Umbilical cord (tissue), 2 donors: ENCODE results near the gene PCAT7. TPM values are rescaled to one million over a fixed set of nuclear protein-coding genes. Genes with fewer than 3 reads are reported as not detected.
A peak's percentile ranks its signal among the peaks of the same experiment; 100 is the strongest.
"Not testable (repeated sequence)": the region's sequence is repeated elsewhere in the genome, so short reads cannot be mapped to it uniquely, and the experiment has no call there.

ENCODE experiments used
- DNase-seq: peaks from one replicate; pipeline ENCODE4 v3.0.0-alpha.2; 2015; ENCODE audit warnings: low spot score
- total RNA-seq: library from RNA; depleted of rRNA; stranded (reverse); fragments of >200 nt; gene quantifications from one replicate; pipeline ENCODE4 v1.2.3, GENCODE V29; 2014; ENCODE audit warnings: low replicate concordance; ENCODE audit not compliant: insufficient read depth

The PCAT7 gene
- total RNA-seq, 1 donor from 2014 or later, result 2.6 TPM

DNA sequence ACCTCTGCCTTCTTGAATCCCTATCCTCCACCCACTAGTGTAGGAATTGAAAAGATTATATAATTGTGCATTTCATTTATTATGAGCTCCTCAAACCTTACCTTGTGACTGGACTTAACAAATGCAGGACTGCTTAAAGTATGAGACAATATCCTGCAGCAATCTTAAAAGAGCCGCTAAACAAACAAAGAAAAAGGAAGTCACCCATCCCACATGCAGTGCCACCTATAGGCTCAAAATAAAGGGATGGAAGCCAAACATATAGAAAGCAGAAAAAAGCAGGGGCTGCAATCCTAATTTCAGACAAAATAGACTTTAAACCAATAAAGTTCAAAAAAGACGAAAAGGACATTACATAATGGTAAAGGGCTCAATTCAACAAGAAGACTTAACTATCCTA is 8.7 kb downstream of the PCAT7 start:
- no peak for DNase-seq

DNA sequence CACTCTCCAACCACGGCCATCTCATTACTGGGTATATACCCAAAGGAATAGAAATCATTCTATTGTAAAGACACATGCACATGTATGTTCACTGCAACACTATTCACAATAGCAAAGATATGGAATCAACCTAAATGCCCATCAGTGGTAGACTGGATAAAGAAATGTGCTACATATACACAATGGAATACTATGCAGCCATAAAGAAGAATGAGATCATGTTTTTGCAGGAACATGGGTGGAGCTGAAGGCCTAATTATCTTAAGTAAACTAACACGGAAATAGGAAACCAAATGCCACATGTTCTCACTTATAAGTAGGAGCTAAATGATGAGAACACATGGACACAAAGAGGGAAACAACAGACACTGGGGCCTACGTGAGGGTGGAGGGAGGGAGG is 9.4 kb downstream of the PCAT7 start:
- not testable (repeated sequence) for DNase-seq

DNA sequence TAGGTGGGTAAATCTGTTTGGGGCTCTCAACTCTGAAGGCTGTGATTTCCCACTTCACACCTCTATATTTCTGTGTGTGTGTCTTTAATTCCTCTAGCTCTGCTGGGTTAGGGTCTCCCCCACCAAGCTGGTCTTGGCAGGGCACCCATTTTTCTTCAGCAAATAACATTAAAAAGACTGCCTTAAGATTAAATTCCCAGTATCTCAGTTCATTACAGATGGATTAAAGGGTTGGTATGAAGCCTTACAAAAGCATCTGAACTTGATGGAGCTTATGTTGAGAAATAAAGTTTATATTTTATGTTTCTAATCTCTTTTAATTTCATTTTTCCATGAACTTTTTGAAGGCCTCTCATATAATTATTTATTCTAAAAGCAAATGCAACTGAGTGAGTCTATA is 11.7 kb downstream of the PCAT7 start:
- no peak for DNase-seq

DNA sequence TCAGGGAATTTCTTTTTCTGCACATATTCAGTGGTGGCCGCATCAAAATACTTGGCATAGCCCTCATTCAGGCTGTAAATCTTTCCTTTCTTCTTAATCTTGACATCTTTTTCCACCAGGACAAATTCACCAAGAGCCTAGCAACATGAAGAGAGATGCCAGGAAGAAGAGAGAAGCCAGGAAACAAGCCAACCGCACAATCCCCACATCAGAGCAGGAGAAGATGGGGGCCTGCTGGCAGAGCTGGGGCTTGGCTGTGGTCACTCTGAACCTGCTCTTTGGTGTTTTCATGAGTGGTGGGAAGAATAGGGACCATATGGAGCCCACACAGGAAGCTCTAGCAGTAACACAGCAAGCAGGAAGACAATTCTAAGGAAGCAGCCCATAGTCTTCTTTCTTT is 12.4 kb downstream of the PCAT7 start:
- no peak for DNase-seq

DNA sequence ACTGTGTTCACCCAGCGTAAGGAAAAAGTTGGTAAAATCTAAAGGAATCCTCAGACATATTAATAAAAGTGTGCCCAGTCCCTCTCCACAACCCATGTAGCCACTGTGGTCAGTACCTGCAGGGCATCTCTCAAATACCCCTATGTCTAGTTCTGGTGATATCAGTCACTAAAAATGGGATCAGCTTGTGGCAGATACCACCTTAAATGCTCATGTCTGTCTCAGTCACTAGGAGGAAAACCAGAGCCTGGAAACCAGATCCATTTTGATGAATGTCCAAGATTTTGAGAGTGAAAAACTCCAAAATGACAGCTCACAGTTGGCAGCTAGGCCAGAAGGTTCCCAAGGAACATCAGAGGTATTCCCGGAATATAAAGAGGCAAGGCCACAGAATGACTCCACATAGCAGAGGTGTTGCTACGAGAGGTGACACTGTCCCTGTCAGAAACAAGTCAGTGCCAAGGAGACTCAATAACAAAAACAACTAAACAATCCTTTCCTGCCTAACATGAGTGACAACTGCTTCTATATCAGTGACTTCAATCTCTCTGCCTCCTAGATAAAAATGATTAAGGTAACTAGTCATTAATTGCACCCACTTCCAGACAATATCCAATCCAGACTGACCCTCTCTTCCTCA is 13.5 kb downstream of the PCAT7 start:
- DNase-seq, result no peak

DNA sequence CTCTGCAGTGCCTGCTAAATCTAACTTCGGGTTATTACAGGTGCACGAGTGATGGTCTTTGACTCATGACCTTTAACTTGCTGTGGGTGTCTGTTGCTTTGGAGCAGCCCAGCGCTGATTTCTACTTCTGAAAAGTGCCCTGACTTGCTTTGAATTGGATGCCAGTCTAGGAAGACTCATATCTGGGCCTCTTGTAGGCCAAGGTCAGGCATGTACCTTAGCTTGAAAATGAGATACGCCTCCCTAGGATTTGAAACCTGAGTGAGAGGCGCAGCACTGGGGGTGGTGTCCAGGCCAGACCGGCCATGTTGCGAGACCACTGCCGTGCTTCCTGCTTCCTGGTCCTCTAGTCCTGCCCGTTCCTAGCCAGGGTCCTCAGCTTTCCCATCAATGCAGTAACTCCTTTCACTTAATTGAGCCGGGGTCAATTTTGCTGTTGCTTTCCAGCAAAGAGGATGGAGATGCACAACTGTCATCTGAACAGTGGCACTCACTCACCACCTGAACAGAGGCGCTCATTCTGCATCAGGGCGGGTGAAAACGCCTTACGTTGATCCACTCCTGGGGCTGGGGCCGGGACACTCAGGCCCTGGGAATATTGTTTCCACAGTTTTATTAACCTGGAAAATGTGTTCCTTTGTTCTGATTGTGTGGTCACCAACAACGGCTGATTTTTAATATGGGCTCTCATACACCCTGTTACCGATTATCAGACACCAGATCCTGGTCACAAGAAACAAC is 14.3 kb downstream of the PCAT7 start:
- DNase-seq, result no peak

DNA sequence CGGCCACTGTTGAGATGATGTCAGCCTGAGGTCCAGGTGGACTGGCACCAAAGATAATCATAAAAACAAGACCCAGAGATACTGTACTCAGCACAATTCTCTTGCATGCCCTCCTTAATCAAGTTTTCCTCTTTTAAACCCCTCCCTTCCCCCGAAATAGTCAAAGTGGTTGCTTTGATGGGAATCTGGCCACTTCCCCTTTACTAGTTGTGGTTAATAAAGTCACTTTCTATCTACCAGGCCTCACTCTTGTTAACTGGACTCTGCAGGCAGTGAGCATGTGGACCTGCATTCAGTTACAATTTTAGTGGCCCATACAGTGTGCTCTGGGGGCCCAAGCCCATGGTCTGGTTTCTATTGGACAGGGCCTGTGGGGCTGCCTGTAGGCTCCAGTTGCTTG is 21.2 kb downstream of the PCAT7 start:
- no peak for DNase-seq

DNA sequence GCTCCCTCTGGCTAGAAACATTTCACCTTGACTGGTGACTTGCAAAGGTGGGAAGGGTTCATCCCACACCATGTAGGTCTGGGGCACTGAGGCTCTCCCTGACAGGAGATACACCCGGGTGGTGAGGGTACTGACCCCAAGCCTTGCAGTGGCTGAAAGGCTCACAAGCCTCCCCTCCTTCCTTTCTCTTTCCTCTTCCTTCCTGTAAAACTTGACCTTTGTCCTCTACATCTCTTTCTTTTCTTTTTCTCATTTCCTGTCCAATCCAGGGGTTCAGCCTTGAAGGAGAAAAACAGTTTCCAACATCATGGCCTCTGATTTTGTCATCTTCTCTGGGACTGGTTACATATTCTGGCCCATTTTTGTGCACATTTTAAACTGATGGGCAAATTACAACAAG is 22.2 kb downstream of the PCAT7 start:
- DNase-seq, result no peak

DNA sequence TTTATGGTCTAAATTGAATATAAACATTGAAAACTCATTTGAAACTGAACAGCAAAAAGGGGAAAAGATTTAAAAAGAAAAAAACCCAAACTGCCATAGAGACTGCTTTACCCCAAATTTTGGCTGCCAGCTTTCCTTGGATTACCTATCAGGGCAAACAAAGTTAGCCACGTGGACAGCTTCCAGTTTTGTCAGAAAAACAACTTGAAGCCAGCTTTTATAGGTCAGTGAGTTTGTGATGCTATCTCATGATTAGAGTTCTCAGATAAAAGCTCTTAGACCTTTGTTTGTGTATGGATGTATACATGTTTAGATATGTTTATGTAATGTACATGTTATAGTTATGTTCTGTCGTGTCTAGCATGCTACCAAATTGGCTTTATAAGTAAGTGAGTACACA is 22.7 kb downstream of the PCAT7 start:
- peak; percentile 11 for DNase-seq

DNA sequence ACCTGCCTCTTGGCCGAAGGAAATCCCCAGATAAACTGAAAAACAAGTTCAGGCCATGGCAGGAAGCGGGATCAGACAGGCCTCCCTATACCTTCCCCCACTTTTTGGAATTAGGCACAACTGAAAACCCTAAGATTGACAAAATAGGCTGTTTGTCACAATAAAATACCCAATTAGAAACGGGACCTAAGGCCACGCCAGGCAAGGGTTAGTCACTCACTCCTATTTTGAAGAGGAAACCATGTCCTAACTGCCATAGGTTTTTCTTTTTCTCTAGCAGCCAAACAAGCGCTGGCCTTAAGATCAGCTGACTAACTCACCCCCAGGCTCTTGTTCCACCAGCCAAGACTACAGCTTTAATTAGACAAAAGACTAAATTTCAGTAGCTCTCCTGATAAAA is 26.8 kb downstream of the PCAT7 start:
- no peak for DNase-seq

DNA sequence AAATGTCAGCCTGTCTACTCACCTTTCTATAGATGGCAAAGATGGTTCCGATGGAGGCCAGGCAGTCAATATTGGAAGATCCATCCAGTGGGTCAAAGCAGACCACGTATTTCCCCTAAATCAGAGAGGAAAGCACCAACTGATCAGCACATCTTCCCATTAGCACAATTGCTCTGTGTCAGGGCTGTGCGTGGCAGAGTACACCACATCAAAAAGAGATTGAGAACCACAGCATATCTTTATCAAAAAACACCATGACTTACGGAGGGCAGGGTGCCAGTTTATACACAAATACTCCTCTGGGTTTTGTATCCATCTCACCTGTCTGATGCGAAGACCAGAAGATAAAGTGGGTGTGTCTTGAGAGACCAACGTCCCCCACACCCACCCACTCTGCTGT is 29.7 kb downstream of the PCAT7 start:
- no peak for DNase-seq

DNA sequence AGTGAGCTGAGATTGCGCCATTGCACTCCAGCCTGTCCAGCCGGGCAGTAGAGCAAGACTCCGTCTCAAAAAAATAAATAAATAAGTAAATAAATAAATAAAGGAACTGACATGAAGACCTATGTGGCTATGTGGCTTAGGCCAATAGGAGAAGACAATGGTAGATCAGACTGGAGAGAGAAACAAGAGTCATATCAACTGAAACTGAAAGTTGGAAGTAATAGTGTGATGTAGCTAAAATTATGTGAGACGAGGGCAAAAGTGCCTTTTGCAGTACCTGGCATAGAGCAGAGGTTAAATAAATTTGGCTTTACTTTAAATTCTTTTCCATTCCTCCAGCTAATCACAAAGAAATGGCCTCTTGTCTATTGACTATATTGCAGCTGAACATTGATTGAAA is 31.4 kb downstream of the PCAT7 start:
- no peak for DNase-seq

DNA sequence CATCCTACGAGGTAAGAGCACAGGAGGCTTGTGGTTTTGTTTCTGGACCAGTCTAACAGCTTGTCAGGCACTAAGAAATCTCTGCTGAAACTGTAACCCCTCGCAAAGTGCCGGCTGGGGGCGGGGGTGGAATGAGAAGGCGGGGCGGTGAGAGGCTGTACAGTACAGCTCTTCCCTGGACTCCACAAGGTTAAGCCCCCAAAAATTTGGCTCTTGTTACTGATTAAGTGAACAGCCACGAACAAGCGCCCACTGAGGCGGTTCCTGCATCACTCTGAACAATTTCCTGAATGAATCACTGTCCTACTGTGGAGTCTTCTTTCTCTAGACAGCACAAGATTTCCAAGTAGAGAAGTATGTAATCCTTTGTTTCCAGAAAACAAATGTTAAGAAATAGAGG is 31.9 kb downstream of the PCAT7 start:
- DNase-seq, result peak; percentile 13

DNA sequence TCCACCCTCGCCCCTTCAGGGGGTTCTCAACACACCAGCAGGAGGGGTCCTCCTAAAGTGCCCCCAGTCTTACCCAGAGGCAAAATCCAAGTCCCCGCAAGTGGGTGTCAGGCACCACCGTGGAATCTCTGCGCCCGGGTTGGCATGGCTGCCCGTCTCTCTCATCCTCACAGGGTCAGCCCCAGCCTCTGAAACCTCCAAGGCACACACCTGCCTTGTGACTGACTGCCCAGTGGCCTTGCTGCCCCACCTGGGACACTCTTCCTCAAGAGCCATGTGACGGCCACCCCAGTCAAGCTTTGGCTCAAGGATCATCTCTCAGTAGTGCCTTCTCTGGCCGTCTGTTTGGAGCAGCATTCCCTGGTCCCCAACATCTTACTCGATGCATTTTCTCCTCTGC is 33.8 kb downstream of the PCAT7 start:
- no peak for DNase-seq

DNA sequence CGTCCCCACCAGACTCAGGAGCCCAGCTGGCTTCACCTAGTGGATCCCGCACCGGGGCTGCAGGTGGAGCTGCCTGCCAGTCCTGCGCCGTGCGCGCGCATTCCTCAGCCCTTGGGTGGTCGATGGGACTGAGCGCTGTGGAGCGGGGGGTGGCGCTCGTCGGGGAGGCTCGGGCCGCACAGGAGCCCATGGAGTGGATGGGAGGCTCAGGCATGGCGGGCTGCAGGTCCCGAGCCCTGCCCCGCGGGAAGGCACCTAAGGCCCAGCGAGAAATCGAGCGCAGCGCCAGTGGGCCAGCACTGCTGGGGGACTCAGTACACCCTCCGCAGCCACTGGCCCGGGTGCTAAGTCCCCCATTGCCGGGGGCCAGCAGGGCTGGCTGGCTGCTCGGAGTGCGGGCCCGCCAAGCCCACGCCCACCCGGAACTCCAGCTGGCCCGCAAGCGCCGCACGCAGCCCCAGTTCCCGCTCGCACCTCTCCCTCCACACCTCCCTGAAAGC is 36.2 kb downstream of the PCAT7 start:
- DNase-seq, result not testable (repeated sequence)

DNA sequence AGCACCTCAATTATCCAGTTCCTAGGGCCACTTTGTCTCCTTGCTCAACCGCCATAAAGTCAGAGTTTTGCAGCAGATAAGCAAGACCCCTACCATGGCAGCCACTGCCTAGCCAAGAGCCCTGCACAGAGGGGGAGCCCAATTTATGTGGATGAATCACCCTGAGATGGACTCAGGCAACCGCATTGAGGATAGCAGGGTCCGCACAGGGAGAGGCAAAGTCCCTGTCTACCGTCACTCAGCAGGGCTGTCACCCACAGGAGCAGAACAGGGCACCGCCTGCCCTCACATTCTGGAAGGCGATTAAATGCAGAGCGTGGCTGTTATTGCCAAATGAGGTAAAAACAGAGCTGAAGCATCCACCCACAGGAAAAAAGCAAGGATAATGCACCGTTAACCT is 37.0 kb downstream of the PCAT7 start:
- DNase-seq, result no peak

DNA sequence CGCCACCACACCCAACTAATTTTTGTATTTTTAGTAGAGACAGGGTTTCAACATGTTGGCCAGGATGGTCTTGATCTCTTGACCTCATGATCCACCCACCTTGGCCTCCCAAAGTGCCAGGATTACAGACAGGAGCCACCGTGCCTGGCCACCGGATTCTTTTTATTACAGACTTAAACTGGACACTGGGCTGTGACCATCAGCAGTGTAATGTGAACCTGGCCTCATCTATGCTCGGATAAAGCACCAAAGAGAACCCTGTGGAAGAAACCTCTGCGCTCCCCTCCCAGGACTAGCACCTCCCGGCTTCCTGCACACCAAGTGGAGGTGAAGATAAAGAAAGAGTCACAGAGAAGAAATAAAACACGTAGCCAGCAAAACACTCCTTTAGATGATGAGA is 37.8 kb downstream of the PCAT7 start:
- not testable (repeated sequence) for DNase-seq

DNA sequence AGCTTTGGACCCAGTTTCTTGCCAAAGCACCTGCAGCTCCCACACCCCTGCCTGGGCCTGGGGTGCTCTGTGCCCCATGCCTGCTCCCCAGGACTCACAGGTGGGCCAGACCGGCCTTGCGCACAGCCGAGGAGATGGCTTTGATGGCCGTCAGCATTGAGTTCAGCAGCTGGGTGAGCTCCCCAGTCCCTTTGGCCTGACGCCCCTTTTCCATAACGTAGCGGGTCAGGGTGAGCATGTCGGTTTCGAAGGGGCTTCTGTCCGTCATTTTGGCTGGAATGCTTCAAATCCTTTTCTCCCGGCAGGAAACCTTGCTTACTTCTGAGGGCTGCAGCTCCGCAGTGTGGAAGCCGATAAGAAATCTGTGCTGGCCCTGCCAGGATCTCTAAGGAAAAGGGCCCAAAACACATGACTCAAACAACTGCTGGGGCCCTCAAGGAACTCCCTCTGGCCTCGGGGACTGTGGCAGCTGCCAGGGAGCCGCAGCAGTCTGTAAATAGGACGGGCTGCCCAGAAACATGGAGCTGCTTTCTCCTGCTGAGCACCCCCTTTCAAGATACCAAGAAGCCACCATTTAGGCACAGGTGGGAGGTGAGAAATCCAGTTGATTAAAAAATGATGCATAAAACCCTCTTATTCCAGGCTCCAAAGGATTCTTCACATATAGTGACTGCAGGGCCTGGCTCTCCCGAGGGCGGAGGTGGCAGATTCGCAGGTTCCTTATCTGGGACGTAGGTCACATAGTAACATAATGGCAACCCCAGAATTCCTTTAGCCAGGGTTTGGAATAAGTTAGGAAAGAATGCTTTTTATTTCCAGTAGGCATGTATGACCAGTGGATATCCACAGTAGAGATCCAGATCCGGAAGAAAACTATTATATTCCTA is 38.8 kb downstream of the PCAT7 start, which contains the start of gene FBP2:
Gene FBP2 (minus strand): TSS at position 366 of the 887 bp plus-strand sequence. CDS start 98 bp downstream, at position 268.
- no peak for DNase-seq

DNA sequence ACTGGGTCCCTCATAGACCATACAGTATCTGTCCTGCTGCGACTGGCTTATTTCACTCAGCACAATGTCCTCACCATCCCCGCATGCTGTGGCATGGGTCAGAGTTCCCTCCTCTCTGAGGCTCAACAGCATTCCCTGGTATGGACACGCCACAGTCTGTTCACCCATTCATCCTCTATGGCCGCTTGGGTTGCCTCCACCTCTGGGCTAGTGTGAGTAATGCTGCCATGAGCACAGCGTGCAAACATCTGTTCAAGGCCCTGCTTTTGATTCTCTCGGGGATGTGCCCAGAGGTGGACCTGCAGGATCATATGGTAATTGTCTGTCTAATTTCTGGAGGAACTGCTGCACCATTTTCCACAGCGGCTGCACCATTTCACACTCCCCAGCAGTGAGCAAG is 44.2 kb downstream of the PCAT7 start:
- no peak for DNase-seq

DNA sequence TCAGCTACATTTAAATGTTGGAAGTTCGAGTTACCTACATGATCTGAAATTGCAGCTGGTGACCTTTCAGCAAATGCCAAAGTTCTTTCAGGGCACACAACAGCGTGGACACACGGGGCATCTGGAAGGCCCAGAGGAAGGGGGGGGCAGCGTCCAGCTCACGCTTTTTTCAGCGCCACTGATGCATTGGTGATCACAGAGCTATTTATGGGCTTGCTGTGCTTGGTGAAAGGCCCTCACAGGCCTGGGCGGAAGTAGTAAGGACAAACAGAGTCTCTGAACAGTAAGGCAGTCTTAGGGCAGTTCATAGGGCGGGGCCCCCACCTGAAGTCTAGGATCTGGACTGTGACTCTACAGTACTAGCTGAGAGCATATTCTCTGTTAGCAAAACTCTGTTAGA is 45.4 kb downstream of the PCAT7 start:
- no peak for DNase-seq

DNA sequence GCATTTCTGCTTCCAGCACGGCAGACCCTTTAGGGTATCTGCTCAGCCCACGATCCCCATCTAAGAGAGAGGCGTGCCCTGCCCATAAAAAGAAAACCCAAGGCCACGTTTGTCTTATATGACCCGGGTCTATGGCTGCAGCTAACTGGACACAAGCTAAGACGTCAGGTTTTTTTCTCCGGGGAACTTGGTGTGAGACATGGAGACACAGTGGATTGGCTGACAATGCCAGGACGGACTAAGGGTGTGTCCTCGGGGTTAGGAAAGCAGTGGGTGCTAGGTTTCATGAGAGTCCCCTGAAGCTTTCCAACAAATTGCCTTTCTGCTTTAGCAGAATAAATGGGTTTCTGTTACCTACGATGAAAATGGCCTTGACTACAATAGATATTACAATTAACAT is 45.8 kb downstream of the PCAT7 start:
- no peak for DNase-seq

DNA sequence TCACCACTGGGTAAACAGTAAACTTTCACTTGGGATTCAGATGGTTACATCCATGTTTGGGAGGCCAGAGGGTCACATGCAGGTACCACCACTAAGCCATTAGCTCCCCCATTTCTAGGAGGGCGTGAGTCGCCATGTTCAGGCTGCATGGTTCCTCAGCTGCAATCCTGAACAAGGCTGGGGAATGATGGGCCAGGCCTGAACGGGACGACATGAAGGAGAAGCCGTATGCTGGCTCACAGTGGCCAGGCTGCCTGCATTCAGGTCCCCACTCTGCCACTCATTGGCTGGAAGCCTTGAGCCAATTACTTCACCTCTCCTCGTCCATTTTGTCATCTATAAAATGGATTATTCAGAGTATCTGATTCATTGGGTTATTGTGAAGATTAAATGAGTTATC is 47.8 kb downstream of the PCAT7 start:
- no peak for DNase-seq
